GM19351 (cell line): ENCODE data around the gene FBXL7.

Experiments used
- ATAC-seq: cut with Tn5 transposase; IDR thresholded peaks from one replicate; pipeline ENCODE4 v1.9.1; 2021; ENCODE audit warnings: mild to moderate bottlenecking, moderate library complexity; ENCODE audit not compliant: unreplicated experiment

Gene FBXL7

DNA sequence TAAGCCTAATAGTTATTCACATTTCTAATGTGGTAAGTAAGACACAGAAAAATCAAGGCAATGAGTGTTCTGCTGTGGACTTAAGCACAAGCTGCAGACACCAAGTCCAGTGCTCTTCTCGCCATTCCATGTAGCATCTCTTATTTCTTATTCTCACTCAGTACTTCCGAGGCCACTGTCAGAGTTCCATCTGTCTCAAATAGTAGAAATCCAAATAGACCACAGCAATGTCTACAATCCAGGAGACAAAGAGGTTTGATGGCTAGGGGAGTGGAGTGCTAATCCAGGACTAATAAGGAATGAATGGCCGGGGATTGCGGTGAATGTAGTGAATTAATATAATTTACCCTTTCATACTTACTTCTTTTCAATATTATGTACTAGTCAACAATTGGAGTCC, 147.3 kb downstream of the FBXL7 start:
- ATAC-seq: no peak

DNA sequence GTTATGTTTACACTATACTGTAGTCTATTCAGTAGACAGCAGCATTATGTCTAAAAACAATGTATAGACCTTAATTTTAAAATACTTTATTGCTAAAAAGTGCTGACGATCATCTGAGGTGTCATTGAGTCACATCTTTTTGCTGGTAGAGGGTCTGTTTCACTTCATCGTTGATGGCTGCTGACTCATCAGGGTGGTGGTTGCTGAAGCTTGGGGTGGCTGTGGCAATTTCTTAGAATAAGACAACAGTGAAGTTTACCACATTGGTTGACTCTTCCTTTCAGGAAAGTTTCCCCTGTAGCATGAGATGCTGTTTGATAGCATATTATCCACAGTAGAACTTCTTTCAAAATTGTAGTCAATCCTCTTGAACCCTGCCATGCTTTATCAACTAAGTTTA, 150.3 kb downstream of the FBXL7 start:
- ATAC-seq: no peak

GRCh38 chr5:15654779-15655178, 154.8 kb downstream of the FBXL7 start:
- no peak for ATAC-seq

DNA sequence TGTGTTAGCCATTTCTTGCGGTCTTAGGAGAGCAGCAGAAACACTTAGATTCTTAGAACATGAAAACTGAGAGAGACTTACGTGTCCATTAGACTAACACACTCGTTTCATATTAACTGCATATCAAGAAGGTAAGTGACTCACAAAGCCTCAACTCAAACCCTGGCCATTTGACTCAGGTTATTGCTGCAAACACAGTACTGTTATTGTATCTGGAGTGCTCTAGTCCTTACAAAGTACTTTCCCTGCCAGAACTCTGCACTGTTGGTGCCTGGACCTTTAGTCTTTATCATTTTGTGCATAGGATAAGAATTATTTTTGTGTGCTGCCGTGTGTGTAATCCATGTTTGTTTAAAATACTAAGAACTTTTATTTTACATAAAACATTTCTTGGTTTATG, 155.7 kb downstream of the FBXL7 start:
- no peak for ATAC-seq

GRCh38 chr5:15664961-15665360, 165.0 kb downstream of the FBXL7 start:
- no peak for ATAC-seq

- ATAC-seq: no peak
Measured at GRCh38 chr5:15669826-15670225, 169.8 kb downstream of the FBXL7 start.

DNA sequence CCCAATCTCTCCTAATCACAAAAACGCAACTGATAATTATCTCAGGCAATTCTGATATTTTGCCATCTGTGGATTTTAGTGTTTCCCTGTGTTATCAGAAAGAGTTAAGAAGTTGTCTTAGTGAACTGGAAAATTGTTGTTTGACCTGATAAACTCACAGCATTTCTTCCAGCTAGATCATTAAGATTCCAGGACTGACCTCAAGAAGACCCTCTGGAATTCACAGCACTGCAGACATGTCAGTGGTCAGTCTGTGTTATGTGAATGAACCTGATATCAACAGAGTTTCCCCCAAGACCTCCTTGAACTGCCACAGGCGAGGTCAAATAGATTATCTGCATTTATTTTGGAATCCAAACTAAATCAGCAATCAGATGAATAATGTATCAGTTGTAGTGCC, 174.7 kb downstream of the FBXL7 start:
- ATAC-seq: no peak

GRCh38 chr5:15676591-15676990, 176.6 kb downstream of the FBXL7 start:
- ATAC-seq: no peak

DNA sequence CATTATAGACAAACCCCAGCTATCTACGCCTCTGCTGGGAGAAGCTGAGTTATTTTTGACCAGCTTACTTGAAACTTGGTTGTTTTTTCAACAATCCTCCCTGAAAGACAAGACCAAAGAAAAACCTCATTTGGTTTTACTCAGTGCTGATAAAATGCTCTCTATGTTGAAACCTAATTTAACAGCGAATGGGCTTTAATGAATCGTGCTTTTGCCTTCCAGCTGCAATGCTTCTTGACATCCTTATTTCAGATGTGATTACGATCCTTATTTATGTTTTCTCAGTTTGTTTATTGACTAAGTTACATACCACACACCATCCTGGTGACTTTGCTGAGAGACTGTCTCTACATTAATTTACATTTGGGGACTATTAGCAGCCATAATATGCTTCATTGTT, 179.2 kb downstream of the FBXL7 start:
- ATAC-seq: no peak

DNA sequence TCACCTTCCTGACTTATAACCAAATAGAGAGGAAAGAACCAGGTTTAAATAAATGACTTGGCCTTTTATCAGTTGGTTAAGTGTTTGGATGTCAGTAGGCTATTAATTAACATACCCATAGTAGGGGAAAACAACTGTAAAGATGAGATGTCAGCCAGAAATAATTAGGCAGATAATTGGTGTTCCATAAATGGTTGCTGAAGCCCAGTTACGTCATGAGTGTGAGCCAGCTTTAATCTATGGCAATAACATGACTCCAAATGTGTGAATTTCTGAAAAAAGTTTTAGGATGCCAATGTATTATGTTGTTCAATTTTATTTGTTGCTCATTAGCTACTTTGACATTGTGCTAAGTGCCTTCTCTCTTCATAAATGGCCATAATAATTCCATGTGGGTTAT, 180.5 kb downstream of the FBXL7 start:
- no peak for ATAC-seq

DNA sequence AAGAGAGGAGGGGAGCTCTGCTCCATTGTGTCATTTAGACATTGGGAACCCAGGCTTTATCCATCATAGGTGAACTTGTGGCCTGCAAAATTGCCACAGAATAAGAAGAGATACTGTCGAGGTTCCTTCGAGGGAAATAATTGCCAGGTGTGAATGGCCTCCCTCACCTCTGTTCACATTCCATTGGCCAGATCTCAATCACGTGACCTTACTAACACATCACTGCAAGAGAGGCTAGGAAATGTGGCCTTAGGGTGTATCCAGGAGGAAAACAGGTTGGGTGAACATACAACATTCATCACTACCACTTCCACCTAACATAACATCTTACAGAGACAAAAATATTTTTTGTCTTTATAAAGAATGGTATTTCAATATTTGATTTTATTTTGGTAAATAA, 182.1 kb downstream of the FBXL7 start:
- no peak for ATAC-seq

- ATAC-seq: no peak
Measured at GRCh38 chr5:15682566-15682965, 182.6 kb downstream of the FBXL7 start.

DNA sequence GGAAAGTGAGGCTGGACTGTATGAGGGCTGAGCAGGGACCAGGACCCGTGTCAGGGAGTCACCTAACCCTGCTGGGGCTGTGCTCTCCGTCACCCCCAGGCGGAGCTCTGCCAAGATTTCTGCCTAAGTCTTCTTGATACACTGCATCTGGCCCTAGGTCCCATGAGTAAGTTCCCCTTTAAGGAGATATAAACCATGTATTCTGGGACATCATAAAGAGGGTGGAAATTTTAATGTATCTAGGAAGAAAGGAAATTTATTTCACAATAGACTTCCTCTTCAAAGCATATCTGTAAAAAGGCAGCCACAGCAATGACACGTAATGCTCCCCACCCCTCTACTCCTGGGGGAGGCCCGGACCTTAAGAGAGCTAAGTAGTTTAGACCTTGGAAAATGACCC, 183.4 kb downstream of the FBXL7 start:
- ATAC-seq: no peak

- no peak for ATAC-seq
Measured at GRCh38 chr5:15687401-15687800, 187.4 kb downstream of the FBXL7 start.

DNA sequence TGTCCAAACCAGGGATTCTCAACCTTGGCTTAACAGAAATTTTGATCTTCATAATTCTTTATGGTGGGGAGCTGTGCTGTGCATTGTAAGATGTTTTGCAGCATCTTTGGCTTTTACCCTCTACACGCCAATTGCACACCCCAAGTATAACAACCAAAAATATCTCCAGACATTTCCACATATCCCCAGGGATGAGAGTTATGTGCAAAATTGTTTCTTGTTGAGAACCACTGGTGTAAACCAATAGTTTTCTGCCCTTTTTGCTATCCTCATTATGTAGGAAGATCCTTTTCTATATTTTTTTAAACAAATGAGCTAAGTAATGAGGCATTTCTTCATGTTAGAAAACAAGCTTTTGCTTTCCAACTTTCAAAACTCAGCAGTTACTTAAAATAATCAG, 189.9 kb downstream of the FBXL7 start:
- no peak for ATAC-seq

DNA sequence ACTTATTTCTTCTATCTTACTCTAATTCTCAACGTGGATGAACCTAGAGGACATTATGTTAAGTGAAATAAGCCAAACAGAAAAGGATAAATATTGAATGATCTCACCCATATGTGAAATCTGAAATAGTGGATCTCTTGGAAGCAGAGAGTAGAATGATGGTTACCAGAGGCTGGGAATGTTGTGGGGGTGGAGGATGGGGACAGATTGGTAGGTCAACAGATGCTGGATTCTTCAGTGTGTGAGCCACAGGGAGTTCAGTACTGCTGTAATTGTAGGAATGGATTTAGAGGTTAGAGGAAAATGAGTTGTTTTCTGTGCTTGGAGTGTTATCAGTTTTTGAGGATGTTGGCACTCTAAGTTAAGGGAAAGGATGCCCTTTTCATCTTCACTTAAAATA, 190.6 kb downstream of the FBXL7 start:
- ATAC-seq: no peak

DNA sequence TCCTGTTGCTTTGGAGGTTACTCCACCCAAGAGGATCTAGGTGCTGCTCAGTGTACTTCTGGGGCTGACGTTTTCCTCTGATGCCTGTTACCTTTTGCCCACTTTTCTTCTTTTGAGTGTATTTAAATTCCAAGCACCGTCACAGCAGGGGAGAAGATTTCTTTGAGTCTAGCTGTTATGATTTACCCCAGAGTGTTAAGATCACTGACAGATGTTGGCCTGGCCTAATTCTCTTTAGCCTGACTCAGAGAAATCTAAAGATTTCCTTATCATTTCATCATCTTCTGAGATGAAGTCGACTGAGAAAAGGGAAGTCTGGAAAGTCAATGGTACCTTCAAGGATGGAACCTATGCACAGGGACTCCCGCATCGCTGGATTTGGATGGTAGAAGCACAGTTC, 191.5 kb downstream of the FBXL7 start:
- ATAC-seq: no peak

DNA sequence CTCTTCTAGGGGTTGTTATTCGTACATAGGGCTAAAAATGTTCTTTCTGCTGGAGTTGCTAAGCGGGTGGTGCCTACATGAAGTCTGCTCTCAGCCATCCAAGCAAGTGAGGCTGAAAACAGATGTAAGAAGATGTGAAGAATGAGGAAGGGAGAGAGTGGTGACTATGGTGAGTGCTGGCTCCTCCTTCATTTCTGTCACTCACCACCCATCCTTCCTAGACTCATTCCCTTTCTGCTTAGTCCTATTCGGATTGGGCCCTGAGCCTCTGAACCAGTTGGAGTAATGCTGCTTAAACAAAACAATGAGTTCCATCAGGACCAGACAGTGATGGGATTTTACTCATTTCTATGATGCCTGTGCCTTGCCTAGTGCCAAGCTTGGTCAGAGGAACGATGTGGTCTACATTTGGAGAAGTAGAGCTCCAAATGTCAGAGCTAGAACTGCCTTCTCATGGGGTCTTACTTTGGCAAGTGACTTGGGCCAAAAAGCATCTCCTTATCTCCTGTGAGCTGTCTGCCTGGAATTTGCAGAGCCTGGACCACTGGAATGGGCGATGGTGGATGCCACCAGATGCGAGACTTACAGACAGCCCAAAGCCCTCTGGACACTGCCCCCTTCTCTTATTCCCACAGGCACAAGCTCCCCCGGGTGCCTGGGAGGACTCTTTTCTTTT, 192.9 kb downstream of the FBXL7 start:
- ATAC-seq: no peak

DNA sequence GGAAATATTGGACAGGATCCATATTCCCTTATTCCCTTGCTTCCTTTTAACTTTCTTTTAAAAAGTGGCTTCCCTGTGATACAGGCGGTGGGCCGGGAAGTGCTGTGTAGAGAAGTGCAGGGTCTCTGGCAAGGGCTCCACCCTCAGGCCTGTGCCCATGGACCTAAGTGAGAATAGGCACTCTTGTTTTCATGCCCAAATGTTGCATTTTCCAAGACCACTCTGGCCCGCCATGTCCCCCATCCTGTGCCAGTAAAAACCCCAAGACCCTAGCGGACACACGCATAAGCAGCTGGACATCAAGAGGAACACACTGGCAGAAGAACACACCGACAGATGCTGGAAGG, 193.4 kb downstream of the FBXL7 start:
- no peak for ATAC-seq

DNA sequence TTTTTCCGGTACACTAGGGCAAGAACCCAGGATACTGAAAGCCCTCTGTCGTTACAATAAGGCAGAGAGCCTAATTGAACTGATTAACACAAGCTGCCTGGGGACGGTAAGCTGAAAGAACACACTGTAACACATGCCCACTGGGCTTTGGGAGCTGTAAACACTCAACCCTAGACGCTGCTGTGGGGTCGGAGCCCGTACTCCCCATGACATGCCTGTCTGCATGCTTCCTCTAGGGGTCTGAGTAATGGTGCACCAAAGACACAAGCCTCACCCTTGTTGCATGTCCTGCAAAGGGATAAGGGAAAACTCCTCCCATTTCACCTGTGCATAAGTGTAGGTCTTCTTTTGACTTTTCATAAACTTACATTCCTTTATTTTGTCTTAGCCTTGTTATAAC, 194.0 kb downstream of the FBXL7 start:
- ATAC-seq: no peak

DNA sequence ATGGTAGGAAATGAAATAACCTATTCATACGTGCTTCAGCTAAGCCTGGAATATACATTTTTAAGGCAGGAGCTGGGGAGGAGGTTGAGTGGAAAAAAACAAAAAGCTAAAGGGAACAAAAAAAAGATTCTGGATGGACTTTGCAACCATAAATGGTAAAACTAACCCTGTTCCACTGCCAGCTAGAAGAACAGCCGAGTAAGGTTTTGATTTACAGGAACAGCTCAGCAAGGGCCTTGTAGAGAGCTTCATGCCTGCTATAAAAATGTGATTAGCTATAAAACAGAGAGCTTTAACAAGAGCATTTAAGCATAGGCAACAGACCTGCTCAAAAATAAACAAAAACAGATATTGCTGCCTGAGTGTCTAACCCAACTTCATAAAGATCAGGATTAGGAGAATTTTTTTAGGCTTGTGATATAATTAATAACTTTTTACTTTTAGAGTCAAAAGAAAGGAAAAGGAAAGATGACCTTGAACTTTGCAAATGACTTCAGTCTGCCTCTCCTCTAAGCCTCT, 194.8 kb downstream of the FBXL7 start:
- ATAC-seq: no peak

- no peak for ATAC-seq
Measured at GRCh38 chr5:15695215-15695731, 195.3 kb downstream of the FBXL7 start.

GRCh38 chr5:15700373-15700772, 200.4 kb downstream of the FBXL7 start:
- no peak for ATAC-seq
